Measurements from ENCODE around the gene GBE1. TPM values are rescaled to one million over a fixed set of nuclear protein-coding genes. Genes with fewer than 3 reads are reported as not detected.

The GBE1 gene
- total and polyA plus RNA-seq, 9 of the 15 experiments (the other 6 are each of a cell fraction or from before 2014, with no cell fraction given): 7.9 to 25.6 (median 13.1) TPM

- TF ChIP-seq MYNN (IDR thresholded peaks at IDR 0.05) (no peak), MYNN (CRISPR knock-in tag; IDR thresholded peaks at IDR 0.05) (no peak), ZNF318 (IDR thresholded peaks at IDR 0.05; ENCODE audit: borderline replicate concordance in 1 of 2, low read depth in 1 of 2) (peak; percentile 59 to 83; a peak in 1 of 4 replicates), ZKSCAN1 (IDR thresholded peaks at IDR 0.05; ENCODE audit: low read depth, low read length) (no peak), HNRNPLL (IDR thresholded peaks at IDR 0.05; ENCODE audit: low read depth, low read length, poor library complexity, severe bottlenecking) (no peak), ZNF77 (CRISPR knock-in tag; IDR thresholded peaks at IDR 0.05) (no peak), ZNF316 (IDR thresholded peaks at IDR 0.05) (no peak), ZNF253 (CRISPR knock-in tag; conservative IDR thresholded peaks at IDR 0.05) (no peak), JUN (IDR thresholded peaks at IDR 0.05; ENCODE audit: borderline replicate concordance, low read depth, low read length) (peak; percentile 29; the same call in 1 of the 2 replicates), JUN (CRISPR knock-in tag; IDR thresholded peaks at IDR 0.05; ENCODE audit: borderline replicate concordance) (no peak), ZNF263 (CRISPR knock-in tag; IDR thresholded peaks at IDR 0.05; ENCODE audit: borderline replicate concordance) (no peak), ZSCAN32 (CRISPR knock-in tag; IDR thresholded peaks at IDR 0.05) (no peak), KAT8 (IDR thresholded peaks at IDR 0.05; ENCODE audit: low read depth) (no peak), IRF2 (CRISPR knock-in tag; IDR thresholded peaks at IDR 0.05) (no peak), SMARCA4 (IDR thresholded peaks at IDR 0.05) (0 out of 2 replicates have a peak, but pooled peaks have one; percentile 37), ZSCAN29 (IDR thresholded peaks at IDR 0.05) (no peak), TSC22D4 (tag; IDR thresholded peaks at IDR 0.05) (no peak), TBP (optimal IDR thresholded peaks at IDR 0.05; ENCODE audit: low read depth, low read length) (no peak), IFI16 (CRISPR knock-in tag; IDR thresholded peaks at IDR 0.05) (no peak), CBFA2T3 (IDR thresholded peaks at IDR 0.05) (peak; percentile 52), ZNF354B (CRISPR knock-in tag; IDR thresholded peaks at IDR 0.05) (no peak), TEAD4 (IDR thresholded peaks at IDR 0.05; ENCODE audit: low read length) (peak; percentile 56; the same call in 1 of the 2 replicates), TEAD4 (CRISPR knock-in tag; IDR thresholded peaks at IDR 0.05; ENCODE audit: borderline replicate concordance) (no peak), NRF1 (conservative IDR thresholded peaks at IDR 0.05 in 1 of 2, IDR thresholded peaks at IDR 0.05 in 1 of 2) (0 out of 4 replicates have a peak, but pooled peaks of 1 of the 2 experiments have one; percentile 13), HMG20B (CRISPR knock-in tag; IDR thresholded peaks at IDR 0.05) (no peak), ARNT (IDR thresholded peaks at IDR 0.05) (peak in 1 of 2 experiments; percentile 100; a peak in 2 of 4 replicates), CBFB (CRISPR knock-in tag; IDR thresholded peaks at IDR 0.05) (no peak)
Measured at GRCh38 chr3:81744366-81744765, 17.1 kb downstream of the GBE1 start (continued).
